Mesenchymal stem cell (in vitro differentiated cells and primary cell): Measurements from ENCODE around the gene TRPM3.

Experiments
- DNase-seq: peaks from one replicate; pipeline ENCODE4 v3.0.0-alpha.2; 2013
- H2AFZ ChIP-seq: one replicate; pipeline ENCODE4 v1.6.1; 2013; ENCODE audit warnings: low read depth, mild to moderate bottlenecking, control low read depth, inconsistent platforms, low read length, moderate library complexity
- H2AK5ac ChIP-seq: 2 replicates; pipeline ENCODE4 v1.6.1; 2013; ENCODE audit warnings: low read length, moderate library complexity, mild to moderate bottlenecking, inconsistent platforms; ENCODE audit not compliant: severe bottlenecking
- H2BK120ac ChIP-seq: one replicate; pipeline ENCODE4 v1.6.1; 2013; ENCODE audit warnings: low read depth, mild to moderate bottlenecking, inconsistent platforms, low read length, moderate library complexity
- H2BK12ac ChIP-seq, 2 experiments: one replicate each; pipeline ENCODE4 v1.6.1; 2013; ENCODE audit warnings: inconsistent platforms in 2 of 2, low read length in 2 of 2, mild to moderate bottlenecking in 2 of 2, moderate library complexity in 2 of 2, control low read depth in 1 of 2
- H2BK15ac ChIP-seq: one replicate; pipeline ENCODE4 v1.6.1; 2013; ENCODE audit warnings: mild to moderate bottlenecking, low read depth, inconsistent platforms; ENCODE audit not compliant: poor library complexity, severe bottlenecking
- H2BK5ac ChIP-seq: 2 replicates; pipeline ENCODE4 v1.6.1; 2013; ENCODE audit warnings: low read depth, mild to moderate bottlenecking, low read length, control low read depth, inconsistent platforms; ENCODE audit not compliant: poor library complexity, severe bottlenecking
- H3K14ac ChIP-seq, 2 experiments: one replicate each; pipeline ENCODE4 v1.6.1; 2013; ENCODE audit warnings: inconsistent platforms in 2 of 2, low read length in 2 of 2, control low read depth in 1 of 2, mild to moderate bottlenecking in 1 of 2, moderate library complexity in 1 of 2
- H3K18ac ChIP-seq, 2 experiments: one replicate each; pipeline ENCODE4 v1.6.1; 2013; ENCODE audit warnings: inconsistent platforms in 2 of 2, low read length in 2 of 2, control low read depth in 1 of 2, low read depth in 1 of 2, mild to moderate bottlenecking in 1 of 2
- H3K23ac ChIP-seq, 2 experiments: one replicate each; pipeline ENCODE4 v1.6.1; 2013; ENCODE audit warnings: inconsistent platforms in 2 of 2, low read length in 2 of 2, mild to moderate bottlenecking in 2 of 2, moderate library complexity in 2 of 2, control low read depth in 1 of 2
- H3K27ac ChIP-seq: 2 replicates; pipeline ENCODE4 v1.5.1; 2013; ENCODE audit warnings: mild to moderate bottlenecking, moderate library complexity, low read length, control low read depth, inconsistent platforms; ENCODE audit not compliant: poor library complexity, severe bottlenecking
- H3K27me3 ChIP-seq, 2 experiments: 2 replicates each; pipeline versions ENCODE4 v1.6.1 to v1.7.0; 2013; ENCODE audit warnings: low read length in 2 of 2, mild to moderate bottlenecking in 2 of 2, moderate library complexity in 2 of 2, control low read depth in 1 of 2, inconsistent platforms in 1 of 2; ENCODE audit not compliant: control insufficient read depth in 1 of 2, insufficient read depth in 1 of 2
- H3K36me3 ChIP-seq, 2 experiments: 2 replicates each; pipeline versions ENCODE4 v1.6.1 to v1.7.0; 2013; ENCODE audit warnings: low read length in 2 of 2, control low read depth in 1 of 2, inconsistent platforms in 1 of 2, low read depth in 1 of 2, mild to moderate bottlenecking in 1 of 2; ENCODE audit not compliant: insufficient read depth in 2 of 2, control insufficient read depth in 1 of 2
- H3K4ac ChIP-seq, 2 experiments: one replicate each; pipeline ENCODE4 v1.6.1; 2013; ENCODE audit warnings: inconsistent platforms in 2 of 2, low read length in 2 of 2, mild to moderate bottlenecking in 2 of 2, moderate library complexity in 2 of 2, control low read depth in 1 of 2, low read depth in 1 of 2
- H3K4me1 ChIP-seq: 2 replicates; pipeline ENCODE4 v1.6.1; 2013; ENCODE audit warnings: low read depth, low read length, control low read depth; ENCODE audit not compliant: control insufficient read depth, insufficient read depth
- H3K4me2 ChIP-seq: 2 replicates; pipeline ENCODE4 v1.6.1; 2013; ENCODE audit warnings: low read length, mild to moderate bottlenecking, inconsistent platforms; ENCODE audit not compliant: poor library complexity, severe bottlenecking
- H3K4me3 ChIP-seq, 2 experiments: 2 replicates each; pipeline versions ENCODE4 v1.5.1 to v1.7.0; 2013; ENCODE audit warnings: low read length in 2 of 2, mild to moderate bottlenecking in 2 of 2, control low read depth in 1 of 2, low read depth in 1 of 2; ENCODE audit not compliant: insufficient read depth in 1 of 2
- H3K79me1 ChIP-seq: replicated peaks from 2 replicates; pipeline ENCODE4 v1.6.1; 2013; ENCODE audit warnings: mild to moderate bottlenecking, control low read depth, low read length, inconsistent platforms; ENCODE audit not compliant: poor library complexity, severe bottlenecking
- H3K9ac ChIP-seq: 2 replicates; pipeline ENCODE4 v1.7.0; 2013; ENCODE audit warnings: mild to moderate bottlenecking, low read length, moderate library complexity
- H3K9me3 ChIP-seq: 2 replicates; pipeline ENCODE4 v1.7.0; 2013; ENCODE audit warnings: mild to moderate bottlenecking, low read length; ENCODE audit not compliant: control insufficient read depth
- H4K8ac ChIP-seq: one replicate; pipeline ENCODE4 v1.6.1; 2013; ENCODE audit warnings: inconsistent platforms, mild to moderate bottlenecking, low read length, moderate library complexity
- H4K91ac ChIP-seq: one replicate; pipeline ENCODE4 v1.6.1; 2013; ENCODE audit warnings: mild to moderate bottlenecking, low read length, inconsistent platforms
- WGBS: methylation state at CpG from one replicate; pipeline ENCODE4 v1.1.7; 2013; ENCODE audit warnings: mixed read lengths; 5-methylcytosine and 5-hydroxymethylcytosine counted together

Gene TRPM3

GRCh38 chr9:71042448-71042990 is 78.9 kb downstream of the TRPM3 start:
- peaks cover 0 to 7% of the 10 kb centered on the region in 2 experiments for H3K27me3 ChIP-seq
- H3K23ac ChIP-seq, result no peak overlapping the region
- no peak overlapping the region for H3K27ac ChIP-seq
- H3K36me3 ChIP-seq, result no peaks in the 10 kb centered on the region
- H3K4ac ChIP-seq, result no peak overlapping the region
- H4K91ac ChIP-seq, result no peak overlapping the region
- H3K4me3 ChIP-seq, result no peak overlapping the region
- no peaks in the 10 kb centered on the region for H3K79me1 ChIP-seq
- no peak overlapping the region for H3K14ac ChIP-seq
- no peak overlapping the region for H3K4me2 ChIP-seq
- no peak overlapping the region for H2BK120ac ChIP-seq
- no peaks in the 10 kb centered on the region for H3K4me1 ChIP-seq
- 81% methylated on average over 2 of the region's 3 CpGs for WGBS
- H2BK12ac ChIP-seq, result no peak overlapping the region
- H3K9me3 ChIP-seq, result no peaks in the 10 kb centered on the region
- H2AK5ac ChIP-seq, result no peak overlapping the region
- H3K18ac ChIP-seq, result no peak overlapping the region
- no peak overlapping the region for H3K9ac ChIP-seq
- no peak overlapping the region for H2BK15ac ChIP-seq
- no peak overlapping the region for H2AFZ ChIP-seq
- DNase-seq, result no peak
- no peak overlapping the region for H2BK5ac ChIP-seq
- H4K8ac ChIP-seq, result no peak overlapping the region

GRCh38 chr9:71037521-71037920 is 83.9 kb downstream of the TRPM3 start:
- no peak overlapping the region for H2BK15ac ChIP-seq
- no peak overlapping the region for H2BK5ac ChIP-seq
- no peaks in the 10 kb centered on the region for H3K36me3 ChIP-seq
- no peak overlapping the region for H2AFZ ChIP-seq
- no peak overlapping the region for H3K4me2 ChIP-seq
- H3K14ac ChIP-seq, result peak overlapping the region in 1 of 2 experiments; percentile 65
- no peaks in the 10 kb centered on the region for H3K4me1 ChIP-seq
- no peaks in the 10 kb centered on the region for H3K9me3 ChIP-seq
- no peak overlapping the region for H3K4ac ChIP-seq
- H3K18ac ChIP-seq, result no peak overlapping the region
- WGBS, result 96% methylated on average over 4 of the region's 4 CpGs
- no peak overlapping the region for H4K8ac ChIP-seq
- H2AK5ac ChIP-seq, result no peak overlapping the region
- peaks cover 0 to 7% of the 10 kb centered on the region in 2 experiments for H3K27me3 ChIP-seq
- H2BK120ac ChIP-seq, result no peak overlapping the region
- no peak overlapping the region for H4K91ac ChIP-seq
- no peak overlapping the region for H2BK12ac ChIP-seq
- no peaks in the 10 kb centered on the region for H3K79me1 ChIP-seq
- DNase-seq, result no peak
- H3K27ac ChIP-seq, result no peak overlapping the region
- H3K23ac ChIP-seq, result no peak overlapping the region
- H3K4me3 ChIP-seq, result no peak overlapping the region
- H3K9ac ChIP-seq, result no peak overlapping the region

GRCh38 chr9:71036501-71036900 is 84.9 kb downstream of the TRPM3 start:
- no peaks in the 10 kb centered on the region for H3K36me3 ChIP-seq
- no peak overlapping the region for H2BK12ac ChIP-seq
- 79% methylated on average over 2 of the region's 4 CpGs for WGBS

GRCh38 chr9:71032779-71033178 is 88.6 kb downstream of the TRPM3 start:
- no peak overlapping the region for H3K27ac ChIP-seq
- H2BK12ac ChIP-seq, result no peak overlapping the region
- H2BK120ac ChIP-seq, result no peak overlapping the region
- H3K4me3 ChIP-seq, result no peak overlapping the region
- no peak overlapping the region for H3K14ac ChIP-seq
- no peak overlapping the region for H3K18ac ChIP-seq
- H3K4me1 ChIP-seq, result no peaks in the 10 kb centered on the region
- no peaks in the 10 kb centered on the region for H3K27me3 ChIP-seq
- no peaks in the 10 kb centered on the region for H3K9me3 ChIP-seq
- no peak for DNase-seq
- no peaks in the 10 kb centered on the region for H3K36me3 ChIP-seq
- no peak overlapping the region for H3K9ac ChIP-seq
- no peak overlapping the region for H3K4me2 ChIP-seq
- no peak overlapping the region for H2BK5ac ChIP-seq
- no peak overlapping the region for H4K8ac ChIP-seq
- no peak overlapping the region for H2BK15ac ChIP-seq
- no peak overlapping the region for H2AK5ac ChIP-seq
- H3K4ac ChIP-seq, result no peak overlapping the region
- H3K23ac ChIP-seq, result no peak overlapping the region
- H2AFZ ChIP-seq, result no peak overlapping the region
- H3K79me1 ChIP-seq, result no peaks in the 10 kb centered on the region
- no peak overlapping the region for H4K91ac ChIP-seq

More at GRCh38 chr9:71036501-71036900, 84.9 kb downstream of the TRPM3 start:
- Histone ChIP-seq H3K23ac (no peak overlapping the region), H2AK5ac (no peak overlapping the region), H3K4me2 (no peak overlapping the region), H3K27ac (no peak overlapping the region), H3K4me1 (no peaks in the 10 kb centered on the region), H2BK15ac (no peak overlapping the region), H3K27me3 (peaks cover 0 to 7% of the 10 kb centered on the region in 2 experiments), H3K79me1 (no peaks in the 10 kb centered on the region), H3K4ac (no peak overlapping the region), H2BK120ac (no peak overlapping the region), H3K18ac (no peak overlapping the region), H3K9ac (no peak overlapping the region), H2AFZ (no peak overlapping the region), H2BK5ac (no peak overlapping the region), H4K91ac (no peak overlapping the region), H3K9me3 (no peaks in the 10 kb centered on the region), H3K14ac (no peak overlapping the region), H4K8ac (no peak overlapping the region), H3K4me3 (no peak overlapping the region)
- no peak for DNase-seq
